ENCODE data around the gene CPLANE1.

The CPLANE1 gene

GRCh38 chr5:37190592-37190991 is 58.6 kb downstream of the CPLANE1 start:
- no peaks in the 10 kb centered on the region for H3K9me2 ChIP-seq (replicated peaks; ENCODE audit: control insufficient read depth, low read length)
- no peaks in the 10 kb centered on the region for H3F3A ChIP-seq (ENCODE audit: control insufficient read depth, insufficient read depth)
- no peaks in the 10 kb centered on the region for H3K9me3 ChIP-seq (ENCODE audit: control insufficient read depth, insufficient read depth, low read length)
- H3K27ac ChIP-seq (ENCODE audit: low read depth, low read length): no peak overlapping the region
- H3K27me3 ChIP-seq (ENCODE audit: control insufficient read depth, low read length): no peaks in the 10 kb centered on the region
- no peak overlapping the region for H3K4me3 ChIP-seq (ENCODE audit: low read length)
- no peak overlapping the region for H3K4me2 ChIP-seq (ENCODE audit: low read length)
- no peaks in the 10 kb centered on the region for H3K79me2 ChIP-seq (ENCODE audit: control insufficient read depth, low read length)
- no peak for TF ChIP-seq EZH2phosphoT487 (IDR thresholded peaks at IDR 0.05; ENCODE audit: borderline replicate concordance, low read length)
- TF ChIP-seq CTCF (IDR thresholded peaks at IDR 0.05; ENCODE audit: low read depth, low read length, poor library complexity, severe bottlenecking): no peak
- no peaks in the 10 kb centered on the region for H3K36me3 ChIP-seq (ENCODE audit: control insufficient read depth, low read length)
- no peaks in the 10 kb centered on the region for H3K4me1 ChIP-seq (ENCODE audit: control insufficient read depth, low read length)
- no peaks in the 10 kb centered on the region for H4K20me1 ChIP-seq (ENCODE audit: control insufficient read depth, insufficient read depth, low read depth, low read length)

DNA sequence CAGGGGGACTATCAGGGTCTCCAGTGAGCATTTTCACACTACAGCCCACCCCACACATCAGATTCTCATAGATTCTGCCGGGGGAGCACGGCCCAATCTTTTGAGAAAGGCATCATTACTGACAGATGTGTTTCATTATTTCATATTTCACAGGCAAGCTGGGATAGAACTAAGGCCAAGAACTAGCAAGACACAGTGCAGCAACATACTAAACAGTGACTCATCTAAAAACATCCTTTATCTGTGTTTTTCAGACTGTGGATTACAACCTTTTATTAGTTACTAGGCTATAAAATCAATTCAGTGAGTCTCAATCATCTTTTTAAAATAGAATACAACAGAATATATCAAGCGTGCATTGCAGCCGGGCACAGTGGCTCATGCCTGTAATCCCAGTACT is 59.8 kb downstream of the CPLANE1 start:
- no peaks in the 10 kb centered on the region for H3F3A ChIP-seq (ENCODE audit: control insufficient read depth, insufficient read depth)
- no peak overlapping the region for H3K4me2 ChIP-seq (ENCODE audit: low read length)
- no peaks in the 10 kb centered on the region for H3K79me2 ChIP-seq (ENCODE audit: control insufficient read depth, low read length)
- H3K4me1 ChIP-seq (ENCODE audit: control insufficient read depth, low read length): peaks cover 8% of the 10 kb centered on the region
- no peaks in the 10 kb centered on the region for H3K36me3 ChIP-seq (ENCODE audit: control insufficient read depth, low read length)
- no peak overlapping the region for H3K4me3 ChIP-seq (ENCODE audit: low read length)
- H4K20me1 ChIP-seq (ENCODE audit: control insufficient read depth, insufficient read depth, low read depth, low read length): no peaks in the 10 kb centered on the region
- no peak for TF ChIP-seq CTCF (IDR thresholded peaks at IDR 0.05; ENCODE audit: low read depth, low read length, poor library complexity, severe bottlenecking)
- TF ChIP-seq EZH2phosphoT487 (IDR thresholded peaks at IDR 0.05; ENCODE audit: borderline replicate concordance, low read length): no peak
- no peaks in the 10 kb centered on the region for H3K9me2 ChIP-seq (replicated peaks; ENCODE audit: control insufficient read depth, low read length)
- no peaks in the 10 kb centered on the region for H3K27me3 ChIP-seq (ENCODE audit: control insufficient read depth, low read length)
- H3K9me3 ChIP-seq (ENCODE audit: control insufficient read depth, insufficient read depth, low read length): no peaks in the 10 kb centered on the region
- no peak overlapping the region for H3K27ac ChIP-seq (ENCODE audit: low read depth, low read length)

- Histone ChIP-seq H3K4me3 (ENCODE audit: low read length) (no peak overlapping the region), H3K9me2 (replicated peaks; ENCODE audit: control insufficient read depth, low read length) (no peaks in the 10 kb centered on the region), H3K79me2 (ENCODE audit: control insufficient read depth, low read length) (no peaks in the 10 kb centered on the region), H3K36me3 (ENCODE audit: control insufficient read depth, low read length) (no peaks in the 10 kb centered on the region), H3K9me3 (ENCODE audit: control insufficient read depth, insufficient read depth, low read length) (no peaks in the 10 kb centered on the region), H3K27me3 (ENCODE audit: control insufficient read depth, low read length) (no peaks in the 10 kb centered on the region), H4K20me1 (ENCODE audit: control insufficient read depth, insufficient read depth, low read depth, low read length) (no peaks in the 10 kb centered on the region), H3K4me1 (ENCODE audit: control insufficient read depth, low read length) (peaks cover 8% of the 10 kb centered on the region), H3F3A (ENCODE audit: control insufficient read depth, insufficient read depth) (no peaks in the 10 kb centered on the region), H3K27ac (ENCODE audit: low read depth, low read length) (no peak overlapping the region), H3K4me2 (ENCODE audit: low read length) (no peak overlapping the region)
- no peak for TF ChIP-seq CTCF (IDR thresholded peaks at IDR 0.05; ENCODE audit: low read depth, low read length, poor library complexity, severe bottlenecking)
- no peak for TF ChIP-seq EZH2phosphoT487 (IDR thresholded peaks at IDR 0.05; ENCODE audit: borderline replicate concordance, low read length)
Observed at GRCh38 chr5:37187465-37187977, 61.7 kb downstream of the CPLANE1 start.
